Measurements from ENCODE around the gene MVB12B. TPM values are rescaled to one million over a fixed set of nuclear protein-coding genes. Genes with fewer than 3 reads are reported as not detected.
"Not testable (repeated sequence)": the region's sequence is repeated elsewhere in the genome, so short reads cannot be mapped to it uniquely, and the experiment has no call there.

MVB12B gene
- total RNA-seq, 4 donors from 2014 or later, result 27.2 to 36.9 (median 33.2) TPM

- Histone ChIP-seq H3K27ac (no peak overlapping the region), H3K4me1 (no peaks in the 10 kb centered on the region), H3K27me3 (peaks cover 0 to 50% of the 10 kb centered on the region in 2 donors), H3K4me3 (no peak overlapping the region), H3K9me3 (no peaks in the 10 kb centered on the region), H3K36me3 (no peaks in the 10 kb centered on the region)
- no peak for DNase-seq (ENCODE audit: low spot score in 2 of 2)
- TF ChIP-seq POLR2A (IDR thresholded peaks at IDR 0.05), result no peak
- TF ChIP-seq CTCF (IDR thresholded peaks at IDR 0.05), result no peak
- no peak for TF ChIP-seq EP300 (IDR thresholded peaks at IDR 0.05)
- WGBS, 2 donors, result 73 to 78% methylated on average over 11 of the region's 11 CpGs
These were observed 210.3 kb downstream of the MVB12B start for GRCh38 chr9:126536841-126537465.

- DNase-seq (ENCODE audit: low spot score in 2 of 2), result no peak
- no peak for TF ChIP-seq EP300 (IDR thresholded peaks at IDR 0.05)
- TF ChIP-seq CTCF (IDR thresholded peaks at IDR 0.05), result no peak
- TF ChIP-seq POLR2A (IDR thresholded peaks at IDR 0.05), result no peak
- 88 to 95% methylated on average over 1 of the region's 1 CpG for WGBS, 2 donors
- H3K4me1 ChIP-seq, result no peaks in the 10 kb centered on the region
- H3K27ac ChIP-seq, result no peak overlapping the region
- H3K27me3 ChIP-seq, result peaks cover 0 to 50% of the 10 kb centered on the region in 2 donors
- H3K9me3 ChIP-seq, result no peaks in the 10 kb centered on the region
- no peaks in the 10 kb centered on the region for H3K36me3 ChIP-seq
- H3K4me3 ChIP-seq, result no peak overlapping the region
These were observed 211.9 kb downstream of the MVB12B start for GRCh38 chr9:126538550-126538949.

DNA sequence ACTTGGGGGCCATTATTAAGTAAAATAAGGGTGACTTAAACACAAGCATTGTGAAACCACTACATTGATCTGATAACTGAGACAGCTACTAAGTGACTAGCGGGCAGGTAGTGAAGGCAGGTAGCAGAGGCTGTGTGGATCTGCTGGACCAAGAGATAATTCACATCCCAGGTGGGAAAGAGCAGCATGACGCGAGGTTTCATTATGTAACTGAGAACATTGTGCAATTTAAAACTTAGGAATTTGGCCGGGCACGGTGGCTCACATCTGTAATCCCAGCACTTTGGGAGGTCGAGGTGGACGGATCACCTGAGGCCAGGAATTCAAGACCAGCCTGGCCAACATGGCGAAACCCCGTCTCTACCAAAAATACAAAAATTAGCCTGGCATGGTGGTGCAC is 213.8 kb downstream of the MVB12B start:
- H3K36me3 ChIP-seq, result not testable (repeated sequence)

GRCh38 chr9:126543490-126543889 is 216.9 kb downstream of the MVB12B start:
- Histone ChIP-seq H3K9me3 (no peaks in the 10 kb centered on the region), H3K36me3 (no peaks in the 10 kb centered on the region), H3K4me3 (no peak overlapping the region), H3K27ac (no peak overlapping the region), H3K27me3 (peaks cover 0 to 1% of the 10 kb centered on the region in 2 donors), H3K4me1 (no peaks in the 10 kb centered on the region)
- no peak for TF ChIP-seq EP300 (IDR thresholded peaks at IDR 0.05)
- TF ChIP-seq POLR2A (IDR thresholded peaks at IDR 0.05), result no peak
- no peak for TF ChIP-seq CTCF (IDR thresholded peaks at IDR 0.05)
- 97 to 98% methylated on average over 3 of the region's 3 CpGs for WGBS, 2 donors
- DNase-seq (ENCODE audit: low spot score in 2 of 2), result no peak

More for the DNA sequence above, 213.8 kb downstream of the MVB12B start:
- WGBS, 2 donors, result 82 to 85% methylated on average over 9 of the region's 9 CpGs
- not testable (repeated sequence) for H3K4me1 ChIP-seq; H3K9me3 ChIP-seq; H3K27ac ChIP-seq; DNase-seq (ENCODE audit: low spot score in 2 of 2); H3K4me3 ChIP-seq
- H3K27me3 ChIP-seq, result peaks cover 0 to 32% of the 10 kb centered on the region in 2 donors

GRCh38 chr9:126545106-126545505 is 218.5 kb downstream of the MVB12B start:
- H3K4me3 ChIP-seq, result no peak overlapping the region
- no peaks in the 10 kb centered on the region for H3K4me1 ChIP-seq
- DNase-seq (ENCODE audit: low spot score in 2 of 2), result no peak
- WGBS, 2 donors, result 75 to 89% methylated on average over 7 of the region's 7 CpGs
- H3K36me3 ChIP-seq, result no peaks in the 10 kb centered on the region
- H3K27ac ChIP-seq, result no peak overlapping the region
- peaks cover 0 to 5% of the 10 kb centered on the region in 2 donors for H3K27me3 ChIP-seq
- H3K9me3 ChIP-seq, result no peaks in the 10 kb centered on the region
- TF ChIP-seq EP300 (IDR thresholded peaks at IDR 0.05), result no peak
- TF ChIP-seq POLR2A (IDR thresholded peaks at IDR 0.05), result no peak
- no peak for TF ChIP-seq CTCF (IDR thresholded peaks at IDR 0.05)

Measured in tibial nerve (tissue), 4 donors.